Large intestine (tissue), 3 donors: ENCODE data around the gene NXN. TPM values are rescaled to one million over a fixed set of nuclear protein-coding genes. Genes with fewer than 3 reads are reported as not detected.
"Not testable (repeated sequence)": the region's sequence is repeated elsewhere in the genome, so short reads cannot be mapped to it uniquely, and the experiment has no call there.

Source experiments
- DNase-seq, 2 donors: peaks; one replicate each; pipeline versions ENCODE4 v3.0.0 to v3.0.0-alpha.2; 2013
- H3K27ac ChIP-seq: one replicate; pipeline ENCODE4 v1.5.1; 2013; ENCODE audit warnings: low read length
- H3K27me3 ChIP-seq: 2 replicates; pipeline ENCODE4 v1.6.1; 2013; ENCODE audit warnings: low read length; ENCODE audit not compliant: control insufficient read depth, insufficient read depth
- H3K36me3 ChIP-seq: 2 replicates; pipeline ENCODE4 v1.6.1; 2013; ENCODE audit warnings: low read length; ENCODE audit not compliant: control insufficient read depth, insufficient read depth
- H3K4me1 ChIP-seq: one replicate; pipeline ENCODE4 v1.6.1; 2013; ENCODE audit warnings: low read length; ENCODE audit not compliant: control insufficient read depth, insufficient read depth
- H3K4me3 ChIP-seq: one replicate; pipeline ENCODE4 v1.5.1; 2013; ENCODE audit warnings: low read length
- H3K9me3 ChIP-seq: one replicate; pipeline ENCODE4 v1.6.1; 2013; ENCODE audit warnings: mild to moderate bottlenecking, low read depth, low read length, moderate library complexity; ENCODE audit not compliant: control insufficient read depth
- WGBS: methylation state at CpG from one replicate; pipeline ENCODE4 v1.1.5; 2013; ENCODE audit warnings: low lambda C conversion rate; ENCODE audit not compliant: insufficient coverage; 5-methylcytosine and 5-hydroxymethylcytosine counted together
- polyA plus RNA-seq: library from polyadenylated mRNA; unstranded; fragments of 120-200 nt; gene quantifications from one replicate; pipeline ENCODE4 v1.2.1, GENCODE V29; 2013

NXN gene
- polyA plus RNA-seq, 1 donor: 22.3 TPM

GRCh38 chr17:863880-864279, 115.7 kb downstream of the NXN start:
- no peak for DNase-seq
- no peak overlapping the region for H3K4me3 ChIP-seq
- no peaks in the 10 kb centered on the region for H3K27me3 ChIP-seq
- no CpG with 5 or more reads among the region's 23 CpGs for WGBS
- H3K27ac ChIP-seq: no peak overlapping the region
- H3K36me3 ChIP-seq: peaks cover 3% of the 10 kb centered on the region
- peaks cover 4% of the 10 kb centered on the region for H3K4me1 ChIP-seq
- no peaks in the 10 kb centered on the region for H3K9me3 ChIP-seq

GRCh38 chr17:862582-862981, 117.0 kb downstream of the NXN start:
- Histone ChIP-seq H3K4me1 (peaks cover 7% of the 10 kb centered on the region), H3K4me3 (no peak overlapping the region), H3K36me3 (peaks cover 3% of the 10 kb centered on the region), H3K9me3 (no peaks in the 10 kb centered on the region), H3K27me3 (no peaks in the 10 kb centered on the region), H3K27ac (no peak overlapping the region)
- WGBS: 90% methylated on average over 2 of the region's 7 CpGs
- no peak for DNase-seq

- no peaks in the 10 kb centered on the region for H3K9me3 ChIP-seq
- H3K4me1 ChIP-seq: peaks cover 7% of the 10 kb centered on the region
- WGBS: 71% methylated on average over 2 of the region's 9 CpGs
- DNase-seq: peak; percentile 36 to 43
- H3K27me3 ChIP-seq: no peaks in the 10 kb centered on the region
- peaks cover 3% of the 10 kb centered on the region for H3K36me3 ChIP-seq
- no peak overlapping the region for H3K27ac ChIP-seq
- no peak overlapping the region for H3K4me3 ChIP-seq
Observed at GRCh38 chr17:861364-861763, 118.2 kb downstream of the NXN start.

GRCh38 chr17:860805-861204, 118.8 kb downstream of the NXN start:
- peaks cover 7% of the 10 kb centered on the region for H3K4me1 ChIP-seq
- H3K27ac ChIP-seq: no peak overlapping the region
- H3K9me3 ChIP-seq: no peaks in the 10 kb centered on the region
- no peaks in the 10 kb centered on the region for H3K27me3 ChIP-seq
- no peak for DNase-seq
- no peak overlapping the region for H3K4me3 ChIP-seq
- H3K36me3 ChIP-seq: peaks cover 3% of the 10 kb centered on the region
- 48% methylated on average over 2 of the region's 5 CpGs for WGBS

GRCh38 chr17:859824-860195, 119.8 kb downstream of the NXN start:
- H3K27me3 ChIP-seq: no peaks in the 10 kb centered on the region
- no peak overlapping the region for H3K4me3 ChIP-seq
- no peak for DNase-seq
- H3K36me3 ChIP-seq: peaks cover 3% of the 10 kb centered on the region
- H3K27ac ChIP-seq: peak overlapping the region; percentile 68
- H3K4me1 ChIP-seq: peaks cover 7% of the 10 kb centered on the region
- H3K9me3 ChIP-seq: no peaks in the 10 kb centered on the region
- WGBS: no CpG with 5 or more reads among the region's 4 CpGs

GRCh38 chr17:859061-859823, 120.3 kb downstream of the NXN start:
- DNase-seq: peak in 1 of 2 donors; percentile 43
- H3K27ac ChIP-seq: peak overlapping the region; percentile 68
- no peaks in the 10 kb centered on the region for H3K27me3 ChIP-seq

GRCh38 chr17:856149-856548, 123.4 kb downstream of the NXN start:
- DNase-seq: no peak
- H3K27me3 ChIP-seq: no peaks in the 10 kb centered on the region
- H3K36me3 ChIP-seq: no peaks in the 10 kb centered on the region
- H3K4me1 ChIP-seq: peaks cover 11% of the 10 kb centered on the region
- no peak overlapping the region for H3K4me3 ChIP-seq
- WGBS: no CpG with 5 or more reads among the region's 7 CpGs
- no peaks in the 10 kb centered on the region for H3K9me3 ChIP-seq
- no peak overlapping the region for H3K27ac ChIP-seq

More at GRCh38 chr17:859061-859823, 120.3 kb downstream of the NXN start:
- no peaks in the 10 kb centered on the region for H3K9me3 ChIP-seq
- H3K4me3 ChIP-seq: no peak overlapping the region
- H3K4me1 ChIP-seq: peaks cover 7% of the 10 kb centered on the region
- peaks cover 3% of the 10 kb centered on the region for H3K36me3 ChIP-seq
- WGBS: 62% methylated on average over 4 of the region's 20 CpGs

- Histone ChIP-seq H3K27ac (no peak overlapping the region), H3K4me3 (no peak overlapping the region), H3K4me1 (peaks cover 16% of the 10 kb centered on the region), H3K36me3 (no peaks in the 10 kb centered on the region), H3K9me3 (no peaks in the 10 kb centered on the region), H3K27me3 (no peaks in the 10 kb centered on the region)
- no peak for DNase-seq
- whole genome bisulfite sequencing: no CpG with 5 or more reads among the region's 5 CpGs
Observed at GRCh38 chr17:855569-855968, 124.0 kb downstream of the NXN start.

- peaks cover 12% of the 10 kb centered on the region for H3K4me1 ChIP-seq
- H3K4me3 ChIP-seq, DNase-seq, H3K36me3 ChIP-seq, H3K27ac ChIP-seq, H3K27me3 ChIP-seq, H3K9me3 ChIP-seq: not testable (repeated sequence)
- WGBS: no CpG with 5 or more reads among the region's 9 CpGs
Observed at GRCh38 chr17:852850-853249, 126.7 kb downstream of the NXN start.

- 100% methylated on average over 1 of the region's 10 CpGs for WGBS
- Histone ChIP-seq H3K27ac (peak overlapping the region; percentile 63), H3K4me3 (no peak overlapping the region), H3K36me3 (no peaks in the 10 kb centered on the region), H3K9me3 (no peaks in the 10 kb centered on the region), H3K4me1 (peaks cover 12% of the 10 kb centered on the region), H3K27me3 (no peaks in the 10 kb centered on the region)
- DNase-seq: no peak
Observed at GRCh38 chr17:852349-852748, 127.2 kb downstream of the NXN start.

GRCh38 chr17:851924-852323, 127.7 kb downstream of the NXN start:
- no peak for DNase-seq
- Histone ChIP-seq H3K4me1 (peaks cover 12% of the 10 kb centered on the region), H3K9me3 (no peaks in the 10 kb centered on the region), H3K4me3 (no peak overlapping the region), H3K27me3 (no peaks in the 10 kb centered on the region), H3K27ac (peak overlapping the region; percentile 63), H3K36me3 (no peaks in the 10 kb centered on the region)
- no CpG with 5 or more reads among the region's 13 CpGs for WGBS
